ENCODE measurements around the gene SLC38A9.
"Not testable (repeated sequence)": the region's sequence is repeated elsewhere in the genome, so short reads cannot be mapped to it uniquely, and the experiment has no call there.

Gene SLC38A9

GRCh38 chr5:55702598-55703345 is 9.4 kb downstream of the SLC38A9 start:
- no peak for DNase-seq

- no peak for DNase-seq
These were observed 10.5 kb downstream of the SLC38A9 start for GRCh38 chr5:55701462-55702103.

GRCh38 chr5:55700745-55701144 is 11.4 kb downstream of the SLC38A9 start:
- DNase-seq = no peak

- no peak for DNase-seq
These were observed 13.0 kb downstream of the SLC38A9 start for GRCh38 chr5:55699041-55699688.

GRCh38 chr5:55696704-55697103 is 15.4 kb downstream of the SLC38A9 start:
- DNase-seq = not testable (repeated sequence)

- DNase-seq = no peak
These were observed 17.8 kb downstream of the SLC38A9 start for GRCh38 chr5:55694152-55694830.

GRCh38 chr5:55692509-55692908 is 19.6 kb downstream of the SLC38A9 start:
- DNase-seq = no peak

GRCh38 chr5:55692106-55692417 is 20.1 kb downstream of the SLC38A9 start:
- no peak for DNase-seq

- DNase-seq = no peak
These were observed 20.6 kb downstream of the SLC38A9 start for GRCh38 chr5:55691265-55692105.

- DNase-seq = no peak
These were observed 30.1 kb downstream of the SLC38A9 start for GRCh38 chr5:55682071-55682470.

GRCh38 chr5:55681301-55681700 is 30.8 kb downstream of the SLC38A9 start:
- no peak for DNase-seq

GRCh38 chr5:55680353-55680752 is 31.8 kb downstream of the SLC38A9 start:
- no peak for DNase-seq

- no peak for DNase-seq
These were observed 32.6 kb downstream of the SLC38A9 start for GRCh38 chr5:55679556-55679955.

- no peak for DNase-seq
These were observed 37.0 kb downstream of the SLC38A9 start for GRCh38 chr5:55675119-55675518.

- DNase-seq = no peak
These were observed 37.8 kb downstream of the SLC38A9 start for GRCh38 chr5:55674340-55674739.

- no peak for DNase-seq
These were observed 39.6 kb downstream of the SLC38A9 start for GRCh38 chr5:55672477-55672911.

GRCh38 chr5:55671975-55672374 is 40.1 kb downstream of the SLC38A9 start:
- no peak for DNase-seq

GRCh38 chr5:55668356-55668755 is 43.8 kb downstream of the SLC38A9 start:
- DNase-seq = no peak

GRCh38 chr5:55667938-55668337 is 44.2 kb downstream of the SLC38A9 start:
- no peak for DNase-seq

GRCh38 chr5:55665065-55665464 is 47.1 kb downstream of the SLC38A9 start:
- DNase-seq = no peak

GRCh38 chr5:55657443-55657842 is 54.7 kb downstream of the SLC38A9 start:
- no peak for DNase-seq

- no peak for DNase-seq
These were observed 61.7 kb downstream of the SLC38A9 start for GRCh38 chr5:55650386-55650785.

GRCh38 chr5:55649963-55650362 is 62.2 kb downstream of the SLC38A9 start:
- no peak for DNase-seq
